DMS 273 (cell line): ENCODE measurements around the gene ANXA4.

Source experiments
- DNase-seq: peaks from one replicate; lab custom pipeline; 2025; ENCODE audit not compliant: unreplicated experiment; lab: John Stamatoyannopoulos, UW

ANXA4 gene

GRCh38 chr2:69776886-69777785 is 35.2 kb downstream of the ANXA4 start:
- DNase-seq = no peak

DNA sequence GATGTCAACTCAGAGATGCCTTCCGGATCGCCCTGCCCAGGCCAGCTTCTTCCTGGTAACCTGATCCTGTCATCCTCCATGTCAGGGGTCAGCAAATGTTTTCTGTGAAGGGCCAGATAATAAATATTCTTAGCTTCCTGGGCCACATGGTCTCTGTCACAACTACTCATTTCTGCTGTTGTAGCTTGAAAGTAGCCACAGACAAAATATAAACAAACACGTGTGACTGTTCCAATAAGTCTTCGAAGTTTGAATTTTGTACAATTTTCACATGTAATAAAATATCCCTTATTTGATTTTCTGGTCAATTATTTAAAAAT is 35.8 kb downstream of the ANXA4 start:
- no peak for DNase-seq

GRCh38 chr2:69779258-69780001 is 37.5 kb downstream of the ANXA4 start:
- peak; percentile 93 for DNase-seq

DNA sequence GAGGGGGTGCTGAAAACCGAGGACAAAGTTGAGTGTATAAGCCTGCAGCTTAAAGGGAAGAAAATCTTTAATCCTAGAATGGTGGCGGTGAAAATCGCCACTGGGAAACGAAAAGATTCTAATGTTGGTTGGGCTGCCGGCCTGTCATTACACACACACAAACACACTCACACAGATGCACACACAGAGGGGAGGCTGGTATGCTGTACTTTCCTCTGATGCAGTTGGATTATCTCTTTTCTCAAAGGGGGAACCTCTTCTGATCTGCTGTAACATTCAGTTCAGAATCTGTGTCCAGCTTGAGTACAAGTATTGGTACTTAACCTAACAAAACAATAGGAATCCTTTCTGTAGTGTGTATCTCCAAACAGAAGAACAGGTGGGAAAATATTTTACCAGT is 39.0 kb downstream of the ANXA4 start:
- DNase-seq = peak; percentile 22

DNA sequence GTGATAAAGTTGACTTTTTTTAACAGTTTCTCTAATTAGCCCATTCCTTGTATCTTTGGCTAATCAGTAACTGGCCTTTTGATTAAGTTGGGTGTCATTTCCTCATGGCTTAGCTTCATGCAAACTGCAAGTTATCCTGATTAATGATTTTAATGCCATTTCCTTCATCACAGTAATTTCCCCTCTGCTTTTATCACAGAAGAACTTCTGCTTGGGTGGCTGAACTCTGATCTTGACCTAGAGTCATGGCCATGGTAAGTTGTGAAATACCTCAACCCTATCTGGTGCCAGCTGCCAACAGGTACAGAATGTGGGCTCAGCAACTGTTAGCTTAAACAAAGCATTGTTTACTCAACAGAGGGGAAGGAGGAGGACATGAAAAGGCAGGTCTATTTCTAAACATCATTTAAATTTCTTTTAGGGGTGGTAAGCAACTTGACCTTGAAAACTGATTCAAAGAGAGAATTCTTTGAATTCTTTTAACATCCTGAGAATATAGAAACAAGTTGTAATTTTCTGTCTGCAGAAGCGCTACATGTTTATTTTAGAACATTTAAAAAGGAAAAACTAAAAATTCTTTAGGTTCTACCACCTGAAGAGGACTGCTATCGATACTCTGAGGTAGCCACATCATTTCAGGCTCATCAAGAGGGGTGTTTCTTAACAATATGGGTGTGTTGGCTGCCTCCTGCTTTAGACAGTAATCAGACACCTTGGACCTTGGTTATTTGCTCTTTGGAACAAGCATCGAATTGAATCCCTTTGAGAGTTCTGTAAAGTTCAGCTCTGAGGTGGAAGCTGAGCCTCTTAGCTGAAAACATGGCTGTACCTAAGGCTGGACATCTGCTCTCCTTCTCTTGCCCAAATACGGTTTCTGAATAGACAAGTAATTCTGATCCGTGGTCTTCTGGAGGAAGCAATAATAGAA is 39.7 kb downstream of the ANXA4 start:
- peak; percentile 73 for DNase-seq

DNA sequence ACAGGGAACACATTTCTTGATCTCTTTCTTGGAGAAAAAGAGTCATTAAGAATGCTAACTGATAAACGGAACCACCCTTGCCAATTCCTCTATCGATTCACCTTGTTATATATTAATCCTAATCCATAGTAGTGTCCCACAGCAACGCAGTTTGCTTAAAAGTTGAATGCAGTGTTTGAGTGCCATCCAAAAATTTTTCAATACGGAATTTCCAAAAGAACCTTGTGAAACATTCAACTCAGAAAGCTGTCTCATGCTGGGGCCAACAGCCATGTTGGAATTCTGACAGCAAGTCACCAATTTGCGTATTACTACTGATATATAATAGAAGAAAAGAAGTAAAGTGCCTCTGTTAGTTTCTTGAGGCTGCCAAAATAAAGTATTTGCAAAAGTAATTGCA is 42.3 kb downstream of the ANXA4 start:
- no peak for DNase-seq

GRCh38 chr2:69785358-69785757 is 43.4 kb downstream of the ANXA4 start:
- no peak for DNase-seq

- no peak for DNase-seq
Measured at GRCh38 chr2:69786052-69786560, 44.2 kb downstream of the ANXA4 start.

DNA sequence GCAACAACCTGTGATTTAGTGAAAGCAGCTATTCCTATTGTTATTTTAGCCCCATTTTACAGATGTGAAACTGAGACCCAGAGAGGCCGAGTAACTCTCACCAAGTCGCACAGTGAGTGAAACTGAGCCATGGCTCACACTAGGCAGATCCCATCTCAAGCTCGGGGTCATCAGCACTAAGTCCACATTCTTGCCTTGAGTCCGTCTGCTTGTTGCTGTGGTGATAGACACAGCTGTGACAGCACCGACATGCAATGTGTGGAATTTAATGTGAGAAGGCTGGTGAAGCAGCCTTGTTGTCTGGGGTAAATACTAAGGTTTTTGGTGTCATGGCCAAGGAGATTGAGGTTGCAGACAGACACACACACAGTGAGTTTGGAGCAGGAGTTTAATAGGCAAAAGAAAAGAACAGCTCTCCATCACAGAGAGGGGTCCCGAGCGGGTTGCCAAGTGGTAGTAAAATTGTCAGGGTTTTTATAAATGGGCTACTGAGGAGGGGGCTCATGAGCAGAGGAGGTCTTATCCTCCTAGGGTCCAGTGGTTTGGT is 47.3 kb downstream of the ANXA4 start:
- DNase-seq = no peak

DNA sequence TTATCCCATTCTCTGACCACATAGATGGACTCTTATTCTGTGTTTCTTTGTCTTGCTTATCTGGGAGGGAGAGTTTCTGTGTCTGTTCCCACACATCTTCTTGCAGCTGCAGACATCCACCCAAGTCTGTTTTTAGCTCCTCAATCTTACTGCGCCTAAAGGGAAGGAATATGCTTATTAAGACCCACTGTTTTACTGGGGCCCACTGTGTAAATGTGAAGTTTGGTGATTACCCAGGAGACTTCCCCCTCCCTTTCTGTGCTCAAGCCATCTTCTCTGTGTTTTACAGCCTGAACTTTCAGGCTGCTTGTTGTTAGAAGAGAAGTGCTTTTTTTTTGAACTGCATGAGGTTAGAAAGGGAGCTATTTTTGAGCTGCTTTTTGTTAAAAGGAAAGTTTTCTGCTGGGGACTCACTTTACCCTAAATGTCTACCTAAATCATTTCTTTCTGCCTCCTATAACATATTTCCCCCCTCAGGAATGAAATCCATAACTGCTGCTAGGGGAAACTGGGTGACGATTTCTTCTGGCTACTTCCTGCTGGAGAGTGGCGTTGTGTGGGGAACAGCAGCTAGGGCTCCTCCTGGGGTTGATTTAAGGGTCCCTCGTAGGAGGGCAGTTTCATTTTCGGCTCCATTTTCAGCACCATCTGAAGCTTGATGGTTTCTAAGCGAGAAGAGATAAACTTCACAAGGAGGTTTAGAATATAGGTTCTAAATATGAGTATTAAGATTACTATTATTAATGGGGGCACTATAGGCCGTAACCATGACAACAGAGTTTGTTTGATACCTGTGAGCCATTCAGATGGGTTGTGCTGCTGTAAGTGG is 48.1 kb downstream of the ANXA4 start:
- peak; percentile 14 for DNase-seq

DNA sequence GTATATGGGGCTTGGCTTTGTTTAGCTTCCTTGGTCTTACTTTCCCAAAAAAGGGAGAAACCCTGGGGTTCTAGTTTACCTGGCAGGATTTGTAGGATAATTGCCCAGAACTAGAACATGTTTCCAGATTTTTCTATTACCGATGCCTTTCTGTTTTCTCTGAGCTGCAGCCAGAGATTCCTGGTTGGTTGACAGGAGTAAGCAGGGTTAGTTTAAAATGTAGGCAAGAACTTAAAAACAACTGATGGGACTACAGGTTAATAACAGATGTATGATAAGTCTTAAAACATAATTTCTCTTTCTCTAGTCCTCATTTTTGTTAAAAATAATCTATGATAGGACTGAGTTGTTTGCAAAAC is 48.6 kb downstream of the ANXA4 start:
- DNase-seq = no peak

DNA sequence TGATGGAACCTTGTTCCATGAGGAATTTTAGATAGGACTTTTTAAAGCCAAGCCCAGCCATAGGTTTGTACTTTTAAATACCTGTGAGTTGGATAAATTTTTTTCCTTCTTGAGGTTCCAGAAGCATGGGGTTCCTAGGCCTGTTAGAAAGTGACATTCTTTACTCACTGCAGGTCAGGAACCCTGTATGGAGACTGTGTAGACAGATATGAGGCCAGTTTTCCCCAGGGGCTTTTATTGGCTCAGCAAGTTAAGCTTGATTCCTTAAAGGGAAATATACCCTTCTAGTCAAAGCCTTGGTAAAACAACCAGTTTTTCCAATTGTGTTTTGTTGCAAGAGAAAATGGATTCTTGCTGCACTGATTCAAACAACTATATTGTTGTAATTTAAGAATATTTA is 49.1 kb downstream of the ANXA4 start:
- peak; percentile 47 for DNase-seq

- DNase-seq = no peak
Measured at GRCh38 chr2:69796174-69796573, 54.2 kb downstream of the ANXA4 start.

GRCh38 chr2:69797235-69797634 is 55.3 kb downstream of the ANXA4 start:
- DNase-seq = no peak

DNA sequence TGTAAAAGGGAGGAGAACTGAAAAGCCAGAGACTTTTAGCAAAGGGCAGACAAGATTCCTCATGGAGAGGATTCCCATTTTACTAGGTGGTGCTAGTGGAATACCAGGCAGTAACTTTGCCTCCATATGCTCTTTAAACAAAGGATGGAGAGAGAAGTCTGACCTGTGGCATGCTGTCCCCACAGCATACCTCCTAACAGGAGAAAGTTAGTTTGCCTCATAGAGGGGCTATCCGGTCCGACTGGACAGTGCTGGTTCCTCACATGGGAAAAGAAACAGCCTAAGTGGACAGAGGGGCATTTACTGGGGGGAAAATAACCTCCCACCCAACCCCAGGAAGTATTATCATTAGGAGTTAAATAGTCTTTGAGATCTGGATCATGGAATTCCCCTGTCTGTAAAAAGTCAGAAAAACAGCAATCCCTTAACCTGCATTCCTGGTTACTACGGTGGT is 55.9 kb downstream of the ANXA4 start:
- DNase-seq = no peak

- DNase-seq = no peak
Measured at GRCh38 chr2:69798290-69798908, 56.5 kb downstream of the ANXA4 start.

GRCh38 chr2:69798909-69799526 is 57.1 kb downstream of the ANXA4 start:
- no peak for DNase-seq

- DNase-seq = no peak
Measured at GRCh38 chr2:69801745-69802290, 59.9 kb downstream of the ANXA4 start.
